ENCODE results near the gene C10orf120.

- TF ChIP-seq, protein P1, sequence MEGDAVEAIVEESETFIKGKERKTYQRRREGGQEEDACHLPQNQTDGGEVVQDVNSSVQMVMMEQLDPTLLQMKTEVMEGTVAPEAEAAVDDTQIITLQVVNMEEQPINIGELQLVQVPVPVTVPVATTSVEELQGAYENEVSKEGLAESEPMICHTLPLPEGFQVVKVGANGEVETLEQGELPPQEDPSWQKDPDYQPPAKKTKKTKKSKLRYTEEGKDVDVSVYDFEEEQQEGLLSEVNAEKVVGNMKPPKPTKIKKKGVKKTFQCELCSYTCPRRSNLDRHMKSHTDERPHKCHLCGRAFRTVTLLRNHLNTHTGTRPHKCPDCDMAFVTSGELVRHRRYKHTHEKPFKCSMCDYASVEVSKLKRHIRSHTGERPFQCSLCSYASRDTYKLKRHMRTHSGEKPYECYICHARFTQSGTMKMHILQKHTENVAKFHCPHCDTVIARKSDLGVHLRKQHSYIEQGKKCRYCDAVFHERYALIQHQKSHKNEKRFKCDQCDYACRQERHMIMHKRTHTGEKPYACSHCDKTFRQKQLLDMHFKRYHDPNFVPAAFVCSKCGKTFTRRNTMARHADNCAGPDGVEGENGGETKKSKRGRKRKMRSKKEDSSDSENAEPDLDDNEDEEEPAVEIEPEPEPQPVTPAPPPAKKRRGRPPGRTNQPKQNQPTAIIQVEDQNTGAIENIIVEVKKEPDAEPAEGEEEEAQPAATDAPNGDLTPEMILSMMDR (IDR thresholded peaks at IDR 0.05) = no peak
- no peak for TF ChIP-seq POLR2A (IDR thresholded peaks at IDR 0.05; ENCODE audit: low read depth)
Observed at GRCh38 chr10:122660696-122661095, 39.0 kb downstream of the C10orf120 start.

All from esophagus muscularis mucosa (tissue), 3 donors.